ENCODE data around the gene SAG. TPM values are rescaled to one million over a fixed set of nuclear protein-coding genes. Genes with fewer than 3 reads are reported as not detected.

Gene SAG
- total RNA-seq, 1 donor from 2014 or later: not detected

DNA sequence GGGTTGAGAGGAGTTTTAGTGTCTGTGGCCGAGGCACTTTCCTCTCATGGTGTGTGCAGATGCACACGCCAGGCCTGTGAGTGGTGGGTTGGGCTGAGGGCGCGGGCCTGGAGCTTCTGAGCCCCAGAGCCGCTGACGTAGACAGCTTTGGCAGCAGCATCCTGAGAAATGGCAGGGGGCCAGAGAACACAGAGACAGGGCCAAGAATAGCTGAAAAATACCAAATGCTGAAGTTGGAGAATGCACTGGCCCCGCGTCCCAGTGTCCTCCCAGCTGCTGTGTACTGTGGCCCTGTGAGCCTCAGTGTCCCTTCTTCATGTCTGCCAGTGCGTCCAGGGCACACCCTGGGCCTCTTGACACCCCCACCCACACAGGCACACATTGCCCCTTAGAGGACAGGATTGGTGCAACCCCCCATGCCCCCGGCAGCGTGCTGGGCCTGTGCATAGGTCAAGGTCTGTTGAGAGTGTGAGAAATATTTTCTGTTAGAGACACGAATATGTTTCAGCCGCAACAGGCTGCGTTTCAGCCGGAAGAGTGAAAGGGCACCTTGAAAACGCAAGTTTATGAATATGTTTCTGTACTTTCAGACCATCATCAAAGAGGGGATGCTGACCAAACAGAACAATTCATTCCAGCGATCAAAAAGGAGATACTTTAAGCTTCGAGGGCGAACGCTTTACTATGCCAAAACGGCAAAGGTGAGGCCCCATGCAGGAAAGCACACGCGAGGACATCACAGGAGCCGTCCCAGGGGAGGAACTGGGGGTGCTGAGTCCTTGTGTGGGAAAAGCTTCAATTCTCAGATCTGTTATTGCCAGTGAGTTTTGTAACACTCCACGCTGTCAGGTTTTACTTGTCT lies 80.3 kb downstream of the SAG start:
- peaks cover 33% of the 10 kb centered on the region for H3K4me1 Mint-ChIP-seq
- H3K4me3 Mint-ChIP-seq: no peak overlapping the region
- DNase-seq: no peak
- H3K27ac Mint-ChIP-seq: no peak overlapping the region
- no peaks in the 10 kb centered on the region for H3K9me3 Mint-ChIP-seq
- peaks cover 23% of the 10 kb centered on the region for H3K36me3 Mint-ChIP-seq (ENCODE audit: low read depth)
- intact Hi-C loops (cut with micrococcal nuclease): no loop called here
- no peaks in the 10 kb centered on the region for H3K27me3 Mint-ChIP-seq

DNA sequence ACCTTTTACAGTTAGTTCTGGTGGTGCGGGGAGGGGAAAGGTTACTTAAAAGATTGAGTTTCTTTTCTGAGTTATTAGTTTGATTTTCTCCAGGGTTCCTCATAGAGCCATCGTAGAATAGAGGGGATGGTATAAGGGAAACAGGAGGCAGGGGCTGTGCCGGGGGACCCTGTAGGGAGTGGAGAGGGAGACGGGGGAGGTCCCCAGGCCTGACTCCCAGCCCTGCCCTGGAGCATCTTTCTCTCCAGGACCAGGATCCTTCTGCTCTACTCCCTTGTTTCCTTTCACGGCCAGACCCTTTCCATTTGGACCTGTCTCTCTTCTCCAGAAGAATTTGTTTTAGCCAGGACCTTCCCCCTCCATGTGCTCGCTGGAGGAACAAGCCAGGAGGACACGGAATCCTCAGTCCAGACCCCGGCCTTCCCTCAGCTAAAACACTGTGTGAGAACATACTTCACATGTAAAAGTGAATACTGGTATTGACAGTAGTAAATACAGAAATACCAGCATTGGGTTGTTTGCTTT lies 82.0 kb downstream of the SAG start:
- peaks cover 25% of the 10 kb centered on the region for H3K4me1 Mint-ChIP-seq
- peaks cover 21% of the 10 kb centered on the region for H3K36me3 Mint-ChIP-seq (ENCODE audit: low read depth)
- H3K4me3 Mint-ChIP-seq: no peak overlapping the region
- intact Hi-C loops (cut with micrococcal nuclease): no loop called here
- H3K27ac Mint-ChIP-seq: no peak overlapping the region
- DNase-seq: no peak
- no peaks in the 10 kb centered on the region for H3K27me3 Mint-ChIP-seq
- no peaks in the 10 kb centered on the region for H3K9me3 Mint-ChIP-seq

DNA sequence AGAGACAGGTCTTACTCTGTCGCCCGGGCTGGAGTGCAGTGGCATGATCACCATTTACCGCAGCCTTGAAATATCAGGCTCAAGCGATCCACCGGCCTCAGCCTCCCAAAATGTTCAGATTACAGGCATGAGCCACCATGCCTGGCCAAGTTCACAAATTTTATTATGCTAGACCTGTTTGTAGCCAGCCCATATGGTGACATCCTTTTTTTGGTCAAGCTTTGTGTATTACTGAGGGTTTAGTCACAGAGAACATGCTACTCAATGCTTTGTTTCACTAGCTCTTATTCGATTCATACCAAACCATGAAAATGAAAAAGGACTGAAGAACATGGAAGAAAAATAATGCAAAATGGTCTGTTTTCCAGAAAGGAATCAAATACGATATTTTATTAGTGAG lies 88.1 kb downstream of the SAG start:
- Mint-ChIP-seq H3K27ac (no peak overlapping the region), H3K36me3 (ENCODE audit: low read depth) (peaks cover 30% of the 10 kb centered on the region)

More for the DNA sequence above, 88.1 kb downstream of the SAG start:
- no peaks in the 10 kb centered on the region for H3K9me3 Mint-ChIP-seq
- no peak for DNase-seq
- H3K27me3 Mint-ChIP-seq: no peaks in the 10 kb centered on the region
- peaks cover 26% of the 10 kb centered on the region for H3K4me1 Mint-ChIP-seq
- intact Hi-C loops (cut with micrococcal nuclease): no loop called here
- H3K4me3 Mint-ChIP-seq: no peak overlapping the region

Other genes starting within 250 kb of the SAG start
- 43.6 and 45.8 TPM in 2 replicates for gene INPP5D, start 247.5 kb upstream of the SAG start, total RNA-seq
- 36.7 and 37.9 TPM in 2 replicates for gene ATG16L1, start 56.1 kb upstream of the SAG start, total RNA-seq
- gene DGKD, start 46.7 kb downstream of the SAG start, total RNA-seq: 49.1 and 52.8 TPM in 2 replicates

Measured in activated CD4-positive, alpha-beta T cell treated with anti-CD3 and anti-CD28 coated beads, Interleukin-2, amount 10 ng/mL, durations not matched to agents 24 days and 14 days (primary cell).